DMS 273 (cell line): Measurements from ENCODE around the gene KIF16B.
"Not testable (repeated sequence)": the region's sequence is repeated elsewhere in the genome, so short reads cannot be mapped to it uniquely, and the experiment has no call there.

Source experiments
- DNase-seq: peaks from one replicate; lab custom pipeline; 2025; ENCODE audit not compliant: unreplicated experiment; lab: John Stamatoyannopoulos, UW

KIF16B gene

GRCh38 chr20:16267526-16267925, 305.7 kb downstream of the KIF16B start:
- no peak for DNase-seq

GRCh38 chr20:16265334-16265733, 307.9 kb downstream of the KIF16B start:
- DNase-seq: no peak

GRCh38 chr20:16263582-16263981, 309.7 kb downstream of the KIF16B start:
- peak; percentile 70 for DNase-seq

GRCh38 chr20:16262594-16262993, 310.7 kb downstream of the KIF16B start:
- DNase-seq: no peak

GRCh38 chr20:16261733-16262273, 311.4 kb downstream of the KIF16B start:
- DNase-seq: no peak

GRCh38 chr20:16260911-16261310, 312.3 kb downstream of the KIF16B start:
- DNase-seq: no peak

- DNase-seq: not testable (repeated sequence)
Measured at GRCh38 chr20:16260133-16260532, 313.1 kb downstream of the KIF16B start.

- no peak for DNase-seq
Measured at GRCh38 chr20:16258766-16259165, 314.5 kb downstream of the KIF16B start.

GRCh38 chr20:16257813-16258430, 315.3 kb downstream of the KIF16B start:
- DNase-seq: no peak

- peak; percentile 23 for DNase-seq
Measured at GRCh38 chr20:16257021-16257420, 316.2 kb downstream of the KIF16B start.

GRCh38 chr20:16246870-16247269, 326.4 kb downstream of the KIF16B start:
- DNase-seq: no peak

GRCh38 chr20:16246291-16246690, 327.0 kb downstream of the KIF16B start:
- no peak for DNase-seq

- DNase-seq: no peak
Measured at GRCh38 chr20:16245879-16246278, 327.4 kb downstream of the KIF16B start.

- DNase-seq: no peak
Measured at GRCh38 chr20:16244892-16245291, 328.4 kb downstream of the KIF16B start.

GRCh38 chr20:16243470-16243869, 329.8 kb downstream of the KIF16B start:
- DNase-seq: peak; percentile 9

GRCh38 chr20:16241911-16242310, 331.3 kb downstream of the KIF16B start:
- peak; percentile 23 for DNase-seq

GRCh38 chr20:16240355-16240754, 332.9 kb downstream of the KIF16B start:
- no peak for DNase-seq

- DNase-seq: no peak
Measured at GRCh38 chr20:16236589-16237241, 336.5 kb downstream of the KIF16B start.

- no peak for DNase-seq
Measured at GRCh38 chr20:16230402-16230801, 342.8 kb downstream of the KIF16B start.

- DNase-seq: no peak
Measured at GRCh38 chr20:16229813-16230212, 343.4 kb downstream of the KIF16B start.

- no peak for DNase-seq
Measured at GRCh38 chr20:16228722-16229121, 344.5 kb downstream of the KIF16B start.

- not testable (repeated sequence) for DNase-seq
Measured at GRCh38 chr20:16226961-16227360, 346.3 kb downstream of the KIF16B start.

GRCh38 chr20:16224836-16225235, 348.4 kb downstream of the KIF16B start:
- no peak for DNase-seq
